ENCODE results near the gene TTC3.

DNA sequence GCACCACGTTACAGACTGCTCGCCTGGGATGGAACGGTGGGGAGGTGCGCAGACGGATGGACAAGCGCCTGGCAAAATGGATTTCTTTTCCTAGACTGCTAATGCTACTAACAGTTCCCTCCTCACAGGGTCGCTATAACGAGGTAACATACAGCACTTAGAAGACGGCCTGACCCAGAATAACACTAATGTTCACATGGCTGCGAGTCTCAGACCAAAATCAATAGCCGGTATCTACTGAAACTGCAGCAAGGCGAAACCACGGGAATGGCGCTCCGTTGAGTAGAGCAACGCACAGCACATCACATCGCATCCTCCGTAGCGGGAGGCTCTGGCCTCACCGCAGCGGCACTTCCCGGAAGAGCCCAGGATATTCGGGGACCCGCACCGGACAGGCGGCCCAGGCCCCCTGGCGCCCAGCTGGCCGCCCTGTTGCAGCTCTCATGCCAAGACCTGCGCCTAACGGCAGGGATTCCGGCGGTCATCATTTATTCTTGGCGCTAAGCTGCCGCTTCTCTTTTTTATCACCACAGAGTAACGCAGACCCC lies 147.5 kb downstream of the TTC3 start:
- TF ChIP-seq CTCF (conservative IDR thresholded peaks at IDR 0.05; ENCODE audit: low read length) (no peak), EZH2phosphoT487 (IDR thresholded peaks at IDR 0.05; ENCODE audit: borderline replicate concordance, low read depth, low read length) (no peak)
